Retinal pigment epithelial cell (primary cell): ENCODE data around the gene SPAG17.

Experiments
- DNase-seq: peaks from one replicate; pipeline ENCODE4 v3.0.0-alpha.2; 2010; ENCODE audit warnings: low read depth
- H3K4me3 ChIP-seq: 2 replicates; pipeline ENCODE4 v1.5.1; 2011; ENCODE audit warnings: mild to moderate bottlenecking, low read length, control low read depth, moderate library complexity
- TF ChIP-seq, protein P1 (sequence below): conservative IDR thresholded peaks from 2 replicates; pipeline ENCODE4 v1.5.1; 2011; ENCODE audit warnings: low read depth, low read length, control low read depth, inconsistent platforms

SPAG17 gene

DNA sequence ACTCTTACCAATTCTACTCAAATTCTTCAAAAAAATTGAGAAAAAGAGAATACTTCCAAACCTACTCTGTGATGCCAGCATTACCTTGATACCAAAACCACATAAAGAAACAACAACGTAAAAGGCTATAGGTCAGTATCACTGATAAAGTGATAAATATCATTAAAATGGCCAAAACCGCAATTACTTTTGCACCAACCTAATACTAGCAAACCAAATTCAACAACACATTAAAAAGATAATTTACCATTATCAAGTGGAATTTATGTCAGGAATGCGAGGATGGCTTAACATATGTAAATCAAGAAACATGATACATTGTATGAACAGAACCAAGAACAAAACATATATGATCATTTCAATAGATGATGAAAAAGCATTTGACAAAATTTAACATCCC lies 7.0 kb downstream of the SPAG17 start:
- TF ChIP-seq, protein P1, sequence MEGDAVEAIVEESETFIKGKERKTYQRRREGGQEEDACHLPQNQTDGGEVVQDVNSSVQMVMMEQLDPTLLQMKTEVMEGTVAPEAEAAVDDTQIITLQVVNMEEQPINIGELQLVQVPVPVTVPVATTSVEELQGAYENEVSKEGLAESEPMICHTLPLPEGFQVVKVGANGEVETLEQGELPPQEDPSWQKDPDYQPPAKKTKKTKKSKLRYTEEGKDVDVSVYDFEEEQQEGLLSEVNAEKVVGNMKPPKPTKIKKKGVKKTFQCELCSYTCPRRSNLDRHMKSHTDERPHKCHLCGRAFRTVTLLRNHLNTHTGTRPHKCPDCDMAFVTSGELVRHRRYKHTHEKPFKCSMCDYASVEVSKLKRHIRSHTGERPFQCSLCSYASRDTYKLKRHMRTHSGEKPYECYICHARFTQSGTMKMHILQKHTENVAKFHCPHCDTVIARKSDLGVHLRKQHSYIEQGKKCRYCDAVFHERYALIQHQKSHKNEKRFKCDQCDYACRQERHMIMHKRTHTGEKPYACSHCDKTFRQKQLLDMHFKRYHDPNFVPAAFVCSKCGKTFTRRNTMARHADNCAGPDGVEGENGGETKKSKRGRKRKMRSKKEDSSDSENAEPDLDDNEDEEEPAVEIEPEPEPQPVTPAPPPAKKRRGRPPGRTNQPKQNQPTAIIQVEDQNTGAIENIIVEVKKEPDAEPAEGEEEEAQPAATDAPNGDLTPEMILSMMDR = no peak
- H3K4me3 ChIP-seq = no peak overlapping the region
- DNase-seq = no peak

- TF ChIP-seq, protein P1 = no peak
- no peak overlapping the region for H3K4me3 ChIP-seq
- no peak for DNase-seq
These were observed 16.0 kb downstream of the SPAG17 start for GRCh38 chr1:118169016-118169415.

DNA sequence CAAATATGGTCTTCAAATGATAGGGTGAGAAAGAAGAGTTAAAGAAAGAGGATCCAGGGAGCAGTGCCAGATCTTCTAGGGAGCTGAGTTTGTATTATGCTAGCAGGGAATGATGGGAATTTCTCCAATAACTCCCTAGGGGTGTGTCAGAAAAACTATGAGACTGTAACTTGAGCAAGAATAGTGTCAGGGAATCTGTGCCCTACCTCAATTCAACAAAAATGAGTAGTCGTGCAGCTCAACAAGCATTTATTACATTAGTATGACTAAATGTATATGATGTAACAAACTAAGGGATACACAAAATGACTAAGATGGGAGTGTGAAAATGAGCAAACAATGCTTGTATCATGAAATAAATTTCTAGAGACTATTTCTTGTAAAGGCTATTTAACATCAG lies 24.2 kb downstream of the SPAG17 start:
- TF ChIP-seq, protein P1 = no peak
- no peak overlapping the region for H3K4me3 ChIP-seq
- DNase-seq = no peak

DNA sequence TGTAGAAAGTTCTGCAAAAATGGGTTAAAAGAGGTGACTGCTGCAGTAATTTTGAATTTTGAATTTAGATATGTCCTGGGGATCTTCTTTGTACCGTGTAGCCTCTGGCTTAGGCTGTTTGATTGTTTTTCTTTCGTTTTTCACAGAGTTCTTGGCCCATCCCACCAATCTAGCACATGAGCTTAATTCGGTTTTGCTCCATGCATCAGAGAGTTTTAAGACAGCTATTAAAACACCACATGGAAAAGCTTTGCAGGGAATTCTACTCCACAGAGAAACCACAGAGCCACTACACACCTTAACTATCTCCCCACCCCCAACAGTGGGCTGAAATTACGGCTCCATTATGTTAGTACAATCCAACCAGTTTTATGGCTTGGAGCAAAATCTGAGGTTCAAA lies 25.5 kb downstream of the SPAG17 start:
- TF ChIP-seq, protein P1 = no peak
- no peak overlapping the region for H3K4me3 ChIP-seq
- no peak for DNase-seq

- DNase-seq = no peak
- TF ChIP-seq, protein P1 = no peak
- H3K4me3 ChIP-seq = no peak overlapping the region
These were observed 26.1 kb downstream of the SPAG17 start for GRCh38 chr1:118158924-118159323.

DNA sequence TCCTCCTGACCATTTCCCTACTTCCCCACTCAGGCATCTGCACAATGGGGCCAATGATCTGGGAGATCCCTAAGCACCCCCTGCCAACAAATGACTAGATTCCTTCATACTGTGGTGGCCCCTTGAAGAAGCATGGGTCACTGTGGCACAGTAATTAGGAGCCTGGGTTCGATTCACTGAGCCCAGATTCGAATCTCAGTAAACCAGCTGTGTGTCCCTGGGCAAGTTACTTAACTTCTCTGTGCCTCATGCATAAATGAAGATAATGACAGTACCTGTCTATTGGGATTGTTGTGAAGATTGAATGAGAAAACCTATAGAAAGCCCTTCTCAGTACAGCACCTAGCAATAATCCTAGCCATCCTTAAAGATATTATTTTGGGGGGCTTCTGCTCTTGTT lies 27.5 kb downstream of the SPAG17 start:
- DNase-seq = no peak
- no peak overlapping the region for H3K4me3 ChIP-seq
- TF ChIP-seq, protein P1 = no peak

DNA sequence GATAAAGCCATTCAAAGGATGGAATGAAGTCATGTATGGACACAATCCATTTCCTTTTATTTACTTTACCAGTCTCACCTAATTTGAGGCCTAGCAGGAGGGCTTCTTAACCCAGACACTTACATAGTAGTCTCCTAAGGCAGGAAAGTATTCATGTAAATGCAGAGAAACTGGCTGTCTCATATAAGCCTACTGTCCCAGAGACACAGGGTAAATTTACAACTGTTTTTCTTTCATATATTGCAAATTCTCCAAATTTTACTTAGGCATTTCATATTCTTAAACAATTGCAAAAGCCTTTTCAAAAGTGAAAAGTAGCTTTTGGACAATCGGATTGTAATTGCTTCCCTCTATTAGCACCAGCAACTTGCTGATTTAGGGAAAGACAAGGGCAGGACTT lies 29.9 kb downstream of the SPAG17 start:
- TF ChIP-seq, protein P1 = no peak
- DNase-seq = no peak
- no peak overlapping the region for H3K4me3 ChIP-seq
